K562 (cell line): ENCODE data around the gene ZNF428. TPM values are rescaled to one million over a fixed set of nuclear protein-coding genes. Genes with fewer than 3 reads are reported as not detected.

Experiments
- ATF1 ChIP-seq, 2 experiments: fragments of 450-650 bp in 1 of 2; IDR thresholded peaks; 2 replicates each; pipeline ENCODE4 v1.6.1; 2016; ENCODE audit warnings: missing compliant biosample characterization in 1 of 2, missing genetic modification characterization in 1 of 2
- BDP1 ChIP-seq: IDR thresholded peaks from 3 replicates; pipeline ENCODE4 v1.6.1; 2011; ENCODE audit not compliant: insufficient read length, insufficient read depth
- CBX3 ChIP-seq, 2 experiments: IDR thresholded peaks; 1 replicate in 1 of 2; 2 replicates in 1 of 2; pipeline ENCODE4 v1.6.1; 2012; ENCODE audit warnings: inconsistent platforms in 2 of 2, low read length in 2 of 2, borderline replicate concordance in 1 of 2, control low read depth in 1 of 2
- CHCHD3 ChIP-seq: fragments of 250-450 bp; sonication (Bioruptor Pico); IDR thresholded peaks from 2 replicates; pipeline ENCODE4 v2.1.2; 2022; ENCODE audit warnings: mild to moderate bottlenecking
- DDX20 ChIP-seq: fragments of 450-650 bp; IDR thresholded peaks from 2 replicates; pipeline ENCODE4 v1.6.1; 2016; ENCODE audit warnings: missing genetic modification characterization, low read depth, mild to moderate bottlenecking, missing compliant biosample characterization, moderate library complexity
- DEAF1 ChIP-seq: fragments of 450-650 bp; formaldehyde crosslinking; IDR thresholded peaks from 2 replicates; pipeline ENCODE4 v1.4.0; 2020; ENCODE audit warnings: mild to moderate bottlenecking, moderate library complexity
- FIP1L1 ChIP-seq: fragments of 200-400 bp; formaldehyde crosslinking; IDR thresholded peaks from 2 replicates; pipeline ENCODE4 v1.6.1; 2018; ENCODE audit warnings: mild to moderate bottlenecking, low read depth, low read length; ENCODE audit not compliant: poor library complexity, severe bottlenecking
- HES1 ChIP-seq: fragments of 450-650 bp; IDR thresholded peaks from 2 replicates; pipeline ENCODE4 v1.6.1; 2016; ENCODE audit warnings: low read depth, mild to moderate bottlenecking, moderate library complexity
- KLF6 ChIP-seq: fragments of 250-450 bp; sonication (Bioruptor Pico); IDR thresholded peaks from 2 replicates; pipeline ENCODE4 v1.4.0; 2020; ENCODE audit warnings: mild to moderate bottlenecking, moderate library complexity, borderline replicate concordance
- MTF1 ChIP-seq: fragments of 250-450 bp; sonication (Bioruptor Pico); IDR thresholded peaks from 2 replicates; pipeline ENCODE4 v1.9.0; 2021; ENCODE audit warnings: moderate library complexity, mild to moderate bottlenecking, inconsistent platforms, borderline replicate concordance
- PCBP1 ChIP-seq: fragments of 200-400 bp; formaldehyde crosslinking; IDR thresholded peaks from 2 replicates; pipeline ENCODE4 v1.6.1; 2018; ENCODE audit warnings: mild to moderate bottlenecking, low read depth, low read length; ENCODE audit not compliant: poor library complexity, severe bottlenecking
- PML ChIP-seq: IDR thresholded peaks from 2 replicates; pipeline ENCODE4 v1.6.1; 2012; ENCODE audit warnings: low read length, inconsistent platforms
- POLR2G ChIP-seq: fragments of 200-400 bp; formaldehyde crosslinking; IDR thresholded peaks from 2 replicates; pipeline ENCODE4 v1.6.1; 2017; ENCODE audit warnings: low read depth, mild to moderate bottlenecking, antibody characterized with exemption, low read length, moderate library complexity
- RBM25 ChIP-seq: fragments of 200-400 bp; formaldehyde crosslinking; IDR thresholded peaks from 2 replicates; pipeline ENCODE4 v1.6.1; 2018; ENCODE audit warnings: low read length, low read depth, moderate library complexity; ENCODE audit not compliant: severe bottlenecking
- RBM39 ChIP-seq: fragments of 200-400 bp; formaldehyde crosslinking; optimal IDR thresholded peaks from 2 replicates; pipeline ENCODE3; 2018; ENCODE audit warnings: low read depth, low read length
- TRIM24 ChIP-seq, 2 experiments: fragments of 450-650 bp; IDR thresholded peaks; 2 replicates each; pipeline ENCODE4 v1.6.1; 2016
- ZBTB7A ChIP-seq: IDR thresholded peaks from 2 replicates; pipeline ENCODE4 v1.6.1; 2011; ENCODE audit warnings: low read depth, mild to moderate bottlenecking, low read length, moderate library complexity, borderline replicate concordance; ENCODE audit not compliant: control insufficient read depth
- ZNF174 ChIP-seq: fragments of 250-450 bp; sonication (Bioruptor Pico); IDR thresholded peaks from 2 replicates; pipeline ENCODE4 v1.4.0; 2020; ENCODE audit warnings: mild to moderate bottlenecking
- ZNF184 ChIP-seq: sonication (generic); formaldehyde crosslinking; IDR thresholded peaks from 2 replicates; pipeline ENCODE4 v1.5.0; 2020; ENCODE audit warnings: missing genetic modification reagents
- polyA plus RNA-seq, 8 experiments: library from polyadenylated mRNA; depleted of rRNA in 4 of 8; stranded (reverse) in 5 of 8; unstranded in 3 of 8; fragments of >200 nt; fragmentation: Nextera tagmentation in 2 of 8; fragmentation: Illumina TruSeq in 1 of 8; extraction: Ambion mirVana in 2 of 8; extraction: Trizol in 1 of 8; gene quantifications; 2 replicates each; pipeline versions ENCODE4 v1.2.1 to v1.2.3, GENCODE V29; 2011 to 2014; ENCODE audit warnings: inconsistent platforms in 1 of 8, missing spikeins in 1 of 8
- total RNA-seq, 7 experiments: library from RNA; depleted of rRNA in 6 of 7; stranded (reverse); fragments of >200 nt in 6 of 7; fragmentation: Illumina TruSeq in 2 of 7; extraction: Trizol in 2 of 7; gene quantifications; 2 replicates each; pipeline versions ENCODE4 v1.2.1 to v1.2.3, GENCODE V29; 2011 to 2021; ENCODE audit warnings: low replicate concordance in 1 of 7
- TF ChIP-seq, protein P1 (sequence below): sonication (generic); formaldehyde crosslinking; IDR thresholded peaks from 2 replicates; pipeline ENCODE4 v1.8.1; 2022; ENCODE audit warnings: missing genetic modification reagents
- TF ChIP-seq, protein P2 (sequence below), 2 experiments: fragments of 450-650 bp in 1 of 2; sonication (generic) in 1 of 2; formaldehyde crosslinking in 1 of 2; IDR thresholded peaks in 1 of 2; conservative IDR thresholded peaks in 1 of 2; 2 replicates each; pipeline versions ENCODE4 v1.6.1 to v1.8.1; 2016 to 2023; ENCODE audit warnings: mild to moderate bottlenecking in 2 of 2, moderate library complexity in 2 of 2, inconsistent platforms in 1 of 2, missing genetic modification reagents in 1 of 2

Gene ZNF428
- total and polyA plus RNA-seq, 9 of the 15 experiments (the other 6 are each of a cell fraction or from before 2014, with no cell fraction given): 0.15 to 85.7 (median 15.9) TPM

DNA sequence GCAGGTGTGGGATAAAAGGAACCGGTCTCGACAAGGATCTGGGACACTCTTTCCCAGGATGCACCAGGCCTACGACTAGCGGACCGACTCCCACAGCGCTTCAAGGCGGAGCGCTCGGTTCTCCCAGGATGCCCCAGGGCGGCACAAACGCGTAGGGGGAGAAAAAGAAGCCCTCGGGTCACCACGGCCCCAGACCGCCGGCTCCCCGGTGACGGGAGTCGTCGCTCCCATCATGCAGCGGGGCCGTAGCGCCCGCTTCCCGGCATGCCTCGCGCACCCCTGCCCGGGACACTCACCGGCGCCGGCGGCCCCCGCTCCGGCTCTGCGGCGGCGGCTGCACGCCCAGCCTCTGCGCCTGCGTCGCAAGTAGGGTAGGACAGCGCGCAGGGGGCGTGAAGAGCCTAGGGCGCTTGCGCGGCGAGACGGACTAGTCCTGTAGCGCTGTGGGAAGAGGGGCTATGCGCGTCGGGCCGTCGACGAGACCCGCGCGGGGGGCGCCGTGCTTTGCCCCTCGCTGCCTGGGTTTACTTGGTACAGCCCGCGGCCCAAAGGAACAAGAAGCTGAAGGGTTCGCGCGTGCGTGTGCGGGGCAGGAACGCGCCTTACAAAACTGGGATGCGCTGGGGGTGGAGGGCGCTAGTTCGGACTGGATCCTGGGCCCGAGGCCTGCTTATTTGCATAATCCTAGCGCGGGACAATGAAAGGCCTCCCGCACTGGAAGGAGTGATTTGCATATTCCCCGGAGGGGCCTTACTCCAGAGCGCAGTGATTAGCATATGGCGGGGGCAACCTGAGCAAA is at the start of gene ZNF428 (continued):
- TF ChIP-seq, protein P1, sequence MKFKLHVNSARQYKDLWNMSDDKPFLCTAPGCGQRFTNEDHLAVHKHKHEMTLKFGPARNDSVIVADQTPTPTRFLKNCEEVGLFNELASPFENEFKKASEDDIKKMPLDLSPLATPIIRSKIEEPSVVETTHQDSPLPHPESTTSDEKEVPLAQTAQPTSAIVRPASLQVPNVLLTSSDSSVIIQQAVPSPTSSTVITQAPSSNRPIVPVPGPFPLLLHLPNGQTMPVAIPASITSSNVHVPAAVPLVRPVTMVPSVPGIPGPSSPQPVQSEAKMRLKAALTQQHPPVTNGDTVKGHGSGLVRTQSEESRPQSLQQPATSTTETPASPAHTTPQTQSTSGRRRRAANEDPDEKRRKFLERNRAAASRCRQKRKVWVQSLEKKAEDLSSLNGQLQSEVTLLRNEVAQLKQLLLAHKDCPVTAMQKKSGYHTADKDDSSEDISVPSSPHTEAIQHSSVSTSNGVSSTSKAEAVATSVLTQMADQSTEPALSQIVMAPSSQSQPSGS (CRISPR knock-in tag): no peak; the same call in 1 of the 2 replicates
- TF ChIP-seq ATF1 (CRISPR knock-in tag; IDR thresholded peaks at IDR 0.05) (0 out of 2 replicates have a peak, but pooled peaks have one; percentile 33), ATF1 (tag; IDR thresholded peaks at IDR 0.05) (peak; percentile 81), ZNF174 (CRISPR knock-in tag) (no peak), RBM39 (no peak), MTF1 (no peak), ZBTB7A (peak; percentile 33), ZNF184 (CRISPR knock-in tag) (no peak), DDX20 (tag) (no peak), RBM25 (no peak), FIP1L1 (peak; percentile 83), PCBP1 (no peak), BDP1 (no peak), KLF6 (CRISPR knock-in tag) (no peak; the same call in 1 of the 2 replicates), PML (peak; percentile 31), CBX3 (IDR thresholded peaks at IDR 0.05; ENCODE audit: borderline replicate concordance in 1 of 2, low read length in 2 of 2) (no peak), POLR2G (peak; percentile 98), CHCHD3 (CRISPR knock-in tag) (no peak), DEAF1 (CRISPR knock-in tag) (no peak), TRIM24 (IDR thresholded peaks at IDR 0.05) (no peak), HES1 (no peak)
- TF ChIP-seq, protein P2, sequence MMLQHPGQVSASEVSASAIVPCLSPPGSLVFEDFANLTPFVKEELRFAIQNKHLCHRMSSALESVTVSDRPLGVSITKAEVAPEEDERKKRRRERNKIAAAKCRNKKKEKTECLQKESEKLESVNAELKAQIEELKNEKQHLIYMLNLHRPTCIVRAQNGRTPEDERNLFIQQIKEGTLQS (IDR thresholded peaks at IDR 0.05): no peak
- TF ChIP-seq, protein P2 (CRISPR knock-in tag; conservative IDR thresholded peaks at IDR 0.05): peak; percentile 21; the same call in 1 of the 2 replicates
